HG03571 (cell line): ENCODE results near the gene USF2.
"Not testable (repeated sequence)": the region's sequence is repeated elsewhere in the genome, so short reads cannot be mapped to it uniquely, and the experiment has no call there.

ENCODE experiments used
- ATAC-seq: cut with Tn5 transposase; IDR thresholded peaks from one replicate; pipeline ENCODE4 v1.9.1; 2021; ENCODE audit not compliant: unreplicated experiment

Gene USF2

DNA sequence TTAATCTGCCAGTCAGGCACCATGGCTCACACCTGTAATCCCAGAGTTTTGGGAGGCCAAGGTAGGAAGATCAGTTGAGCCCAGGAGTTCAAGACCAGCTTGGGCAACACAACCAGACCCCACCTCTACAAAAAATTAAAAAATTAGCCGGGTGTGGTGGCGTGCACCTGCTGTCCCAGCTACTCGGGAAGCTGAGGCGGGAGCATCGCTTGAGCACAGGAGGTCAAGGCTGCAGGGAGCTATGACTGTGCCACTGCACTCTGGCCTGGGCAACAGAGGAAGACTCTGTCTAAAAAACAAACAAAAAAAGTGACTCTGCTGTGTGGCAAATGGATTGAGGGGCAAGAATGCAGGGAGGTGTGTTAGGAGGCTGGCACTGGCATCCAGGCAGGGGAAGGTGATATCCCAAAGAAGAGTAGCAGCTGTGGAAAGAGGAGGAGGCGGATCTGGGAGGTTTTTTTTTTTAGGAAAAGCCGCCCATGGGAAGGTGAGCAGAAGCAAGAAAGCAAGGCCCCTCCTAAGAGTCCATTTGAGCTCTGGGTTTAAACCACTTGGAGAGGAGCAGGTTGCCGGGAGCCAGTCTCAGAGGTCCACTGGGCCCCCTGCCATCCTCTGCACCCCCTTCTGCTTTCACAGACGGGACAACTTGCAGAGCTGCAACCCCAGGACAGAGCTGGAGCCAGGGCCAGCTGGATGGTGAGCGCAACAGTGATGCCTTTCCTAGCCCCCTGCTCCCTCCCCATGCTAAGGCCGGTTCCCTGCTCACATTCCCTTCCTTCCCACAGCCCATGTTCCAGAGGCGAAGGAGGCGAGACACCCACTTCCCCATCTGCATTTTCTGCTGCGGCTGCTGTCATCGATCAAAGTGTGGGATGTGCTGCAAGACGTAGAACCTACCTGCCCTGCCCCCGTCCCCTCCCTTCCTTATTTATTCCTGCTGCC is 15.7 kb downstream of the USF2 start:
- no peak for ATAC-seq

DNA sequence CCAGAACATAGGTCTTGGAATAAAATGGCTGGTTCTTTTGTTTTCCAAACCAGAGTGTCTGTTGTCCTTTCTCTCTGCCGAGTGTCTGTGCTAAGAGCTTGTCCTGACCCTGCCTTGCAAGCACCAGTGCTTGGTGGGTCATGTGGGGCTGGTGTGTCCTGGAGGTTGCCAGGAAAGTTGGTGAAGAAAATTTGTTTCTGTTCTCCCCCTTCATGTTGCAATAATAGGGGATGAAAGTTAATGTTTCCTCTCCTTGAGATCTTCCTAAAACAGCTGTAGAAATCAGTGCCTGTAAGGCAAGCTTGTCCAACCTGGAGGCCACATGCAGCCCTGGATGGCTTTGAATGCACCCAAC is 16.3 kb downstream of the USF2 start:
- ATAC-seq, result no peak

DNA sequence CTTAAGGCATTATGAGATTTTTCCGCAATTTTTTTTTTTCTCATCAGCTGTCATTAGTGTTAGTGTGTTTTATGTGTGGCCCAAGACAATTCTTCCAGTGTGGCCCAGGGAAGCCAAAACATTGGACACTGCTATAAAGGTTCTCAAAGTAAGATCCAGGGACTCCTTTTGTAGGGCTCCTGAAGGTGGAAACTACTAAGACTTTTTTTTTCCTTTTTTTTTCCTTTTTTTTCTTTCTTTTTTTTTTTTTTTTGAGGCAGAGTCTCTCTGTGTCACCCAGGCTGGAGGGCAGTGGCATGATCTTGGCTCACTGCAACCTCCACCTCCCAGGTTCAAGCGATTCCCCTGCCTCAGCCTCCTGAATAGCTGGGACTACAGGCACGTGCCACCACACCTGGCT is 16.7 kb downstream of the USF2 start:
- not testable (repeated sequence) for ATAC-seq

DNA sequence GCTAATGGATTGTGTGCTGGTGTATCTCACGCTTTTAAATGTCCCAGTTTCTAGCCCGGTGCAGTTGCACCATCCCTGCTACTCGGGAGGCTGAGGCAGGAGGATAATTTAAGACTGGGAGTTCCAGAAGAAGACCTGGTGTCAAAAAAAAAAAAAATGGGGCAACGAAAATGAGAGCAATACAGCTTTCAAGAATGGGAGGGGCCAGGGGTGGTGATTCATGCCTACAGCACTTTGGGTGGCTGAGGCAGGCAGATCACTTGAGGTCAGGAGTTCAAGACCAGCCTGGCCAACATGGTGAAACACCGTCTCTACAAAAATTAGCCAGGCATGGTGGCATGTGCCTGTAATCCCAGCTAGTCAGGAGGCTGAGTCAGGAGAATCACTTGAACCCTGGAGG is 17.3 kb downstream of the USF2 start:
- not testable (repeated sequence) for ATAC-seq

DNA sequence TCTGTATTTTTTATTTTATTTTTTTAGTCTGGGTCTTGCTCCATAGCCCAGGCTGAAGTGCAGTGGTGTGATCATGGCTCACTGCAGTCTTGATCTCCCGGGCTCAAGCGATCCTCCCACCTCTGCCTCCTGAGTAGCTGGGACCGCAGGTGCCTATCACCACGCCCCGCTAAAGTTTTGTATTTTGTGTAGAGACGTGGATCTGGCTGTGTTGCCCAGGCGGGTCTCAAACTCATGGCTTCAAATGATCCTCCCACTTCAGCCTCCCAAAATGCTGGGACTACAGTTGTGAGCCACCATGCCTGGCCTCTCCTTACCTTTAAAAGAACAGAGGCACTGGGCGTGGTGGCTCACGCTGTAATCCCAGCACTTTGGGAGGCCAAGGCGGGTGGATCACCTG is 19.0 kb downstream of the USF2 start:
- no peak for ATAC-seq

DNA sequence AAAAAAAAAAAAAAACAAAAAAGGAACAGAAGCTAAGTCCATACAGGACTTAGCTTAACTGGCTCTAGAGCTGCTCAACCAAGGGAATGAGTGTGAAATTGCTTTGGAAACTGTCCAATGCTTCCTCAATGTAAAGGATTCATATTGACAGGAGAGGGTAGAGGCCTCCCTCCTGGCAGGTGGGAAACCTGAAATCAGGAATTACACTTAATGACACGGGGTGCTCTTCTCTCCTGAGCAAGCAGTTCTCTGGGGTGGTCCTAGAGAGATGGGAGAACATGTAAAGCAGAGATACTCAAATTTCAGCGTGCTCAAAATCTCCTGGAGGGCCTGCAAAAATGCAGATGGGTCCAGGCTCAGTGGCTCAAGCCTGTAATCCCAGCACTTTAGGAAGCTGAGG is 19.6 kb downstream of the USF2 start:
- ATAC-seq, result no peak

DNA sequence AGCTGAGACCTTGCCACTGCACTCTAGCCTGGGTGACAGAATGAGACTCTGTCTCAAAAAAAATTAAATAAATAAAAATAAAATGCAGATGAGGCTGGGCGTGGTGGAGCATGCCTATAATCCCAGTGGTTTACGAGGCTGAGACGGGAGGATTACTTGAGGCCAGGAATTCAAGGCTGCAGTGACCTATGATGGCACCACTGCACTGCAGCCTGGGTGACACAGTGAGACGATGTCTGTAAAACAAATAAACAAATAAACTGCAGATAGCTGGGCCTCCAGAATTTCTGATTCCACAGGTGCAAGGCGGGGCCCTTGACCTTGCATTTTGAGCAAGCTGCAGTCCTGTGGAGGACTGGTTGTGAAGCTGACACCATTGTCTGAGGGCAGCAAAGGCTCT is 20.1 kb downstream of the USF2 start:
- no peak for ATAC-seq

DNA sequence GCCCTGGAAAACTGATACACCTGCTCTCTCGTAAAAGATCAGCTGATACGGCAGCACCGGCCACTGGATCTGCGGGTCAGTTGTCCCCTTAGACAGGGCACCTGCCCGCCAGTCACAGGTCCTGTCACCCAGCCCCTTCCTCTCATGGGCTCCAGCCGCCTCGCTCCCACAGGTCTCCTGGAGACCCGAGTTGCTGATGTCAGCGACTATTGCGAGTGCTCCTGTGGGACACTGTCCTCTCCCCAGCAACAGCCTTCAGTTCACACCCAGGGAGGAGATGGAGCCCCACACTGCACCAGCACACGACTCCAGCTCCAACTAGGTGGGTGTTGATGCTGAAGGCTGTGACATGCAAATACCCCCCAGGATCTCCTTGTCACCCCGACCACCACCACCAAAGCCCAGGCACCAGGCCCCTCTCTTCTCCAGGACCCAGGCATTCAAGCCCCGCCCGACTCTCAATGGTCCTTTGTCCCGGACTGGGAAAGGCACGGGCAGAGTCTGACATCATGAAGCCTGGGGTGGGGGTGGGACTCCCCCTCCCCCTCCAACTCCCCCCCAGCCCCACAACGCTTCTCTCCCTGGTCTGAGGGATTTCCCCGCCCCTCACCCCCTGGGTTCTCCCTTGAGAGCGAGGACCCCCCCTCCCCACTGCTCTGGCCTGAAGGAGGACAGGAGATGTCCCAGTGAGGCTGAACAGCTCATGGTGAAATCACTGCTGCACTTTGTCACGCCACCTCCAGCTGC is 21.8 kb downstream of the USF2 start:
- ATAC-seq, result no peak

DNA sequence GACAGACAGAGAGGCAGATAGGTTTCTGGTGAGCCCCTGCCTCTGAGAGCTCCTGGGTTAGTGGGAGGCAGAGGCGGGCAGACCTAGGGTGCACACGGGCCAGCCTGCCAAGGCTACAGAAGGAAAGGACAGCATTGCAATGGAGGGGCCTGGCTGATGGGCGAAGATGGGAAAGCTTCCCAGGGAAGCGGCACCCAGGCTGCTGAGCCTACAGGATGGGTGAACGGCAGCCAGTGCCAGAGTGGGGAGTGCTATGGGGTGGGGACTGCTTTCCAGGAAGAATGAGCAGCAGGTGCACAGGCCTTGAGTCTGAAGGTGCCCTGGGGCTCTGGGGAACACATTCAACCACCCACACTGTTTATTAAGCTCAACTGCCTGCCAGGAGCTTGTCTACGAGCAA is 22.5 kb downstream of the USF2 start:
- no peak for ATAC-seq

DNA sequence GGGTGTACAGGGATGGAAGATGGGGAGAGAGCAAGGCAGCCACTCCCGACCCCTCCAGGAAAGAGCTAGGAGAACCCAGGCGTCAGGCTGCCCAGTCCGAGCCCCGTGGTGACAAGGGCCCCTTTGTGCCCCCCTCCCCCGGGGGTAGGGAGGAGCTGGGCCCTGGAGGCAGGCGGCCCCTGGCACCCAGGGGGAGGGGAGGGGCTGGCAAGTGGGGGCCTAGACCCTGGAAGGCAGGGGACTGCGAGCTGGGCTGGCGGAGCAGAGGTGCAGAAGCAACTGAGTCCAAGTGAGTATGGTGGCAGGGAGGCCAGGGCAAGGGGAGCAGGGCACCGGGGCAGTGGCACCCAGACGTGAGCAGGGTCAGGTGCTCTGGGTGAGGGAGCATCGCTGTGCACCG is 23.2 kb downstream of the USF2 start, which contains the start of gene MAG:
MAG (plus strand) TSS at position 246 of the 400 bp plus-strand sequence. CDS start 3,248 bp downstream, outside the sequence.
- no peak for ATAC-seq

DNA sequence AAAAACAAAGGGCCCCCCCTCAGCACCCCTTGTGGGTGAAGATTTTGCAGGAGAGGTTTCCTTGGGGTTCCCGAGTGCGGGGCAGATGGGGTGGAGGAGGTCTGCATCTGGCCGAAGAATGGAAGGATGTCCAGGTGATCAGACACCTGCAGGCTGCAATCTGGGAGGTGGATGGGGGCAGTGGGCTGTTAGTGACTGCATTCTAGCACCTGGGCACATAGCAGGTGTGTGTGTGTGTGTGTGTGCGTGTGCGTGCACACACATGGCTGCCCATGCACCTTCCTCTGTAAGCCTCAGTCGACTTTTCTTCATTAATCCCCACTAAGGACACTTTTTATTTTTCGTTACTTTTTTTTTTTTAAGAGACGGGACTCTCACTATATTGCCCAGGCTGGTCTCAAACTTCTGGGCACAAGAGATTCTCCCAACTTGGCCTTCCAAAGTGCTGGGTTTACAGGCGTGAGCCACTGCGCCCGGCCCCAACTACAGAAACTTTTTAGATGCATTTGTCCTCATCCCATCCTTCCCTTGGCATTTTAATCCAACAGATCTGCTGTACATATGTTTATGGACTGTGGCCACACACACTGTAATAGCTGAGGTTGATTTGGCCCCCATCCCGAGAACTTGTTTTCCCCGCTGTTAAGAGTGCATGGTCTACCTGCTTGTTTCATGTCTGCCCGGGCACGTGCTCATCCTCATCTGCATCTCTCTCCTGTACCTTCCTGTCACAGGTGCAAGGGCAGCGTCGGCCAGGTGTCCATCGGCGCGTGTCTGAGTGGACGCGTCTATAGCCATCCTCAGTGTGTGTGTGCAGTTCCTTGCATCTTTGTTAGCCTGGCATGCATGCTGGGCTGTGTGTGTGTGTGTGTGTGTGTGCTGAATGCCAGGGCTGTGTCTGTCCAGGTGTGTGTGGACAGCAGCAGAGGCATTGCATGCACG is 23.9 kb downstream of the USF2 start:
- ATAC-seq, result no peak

DNA sequence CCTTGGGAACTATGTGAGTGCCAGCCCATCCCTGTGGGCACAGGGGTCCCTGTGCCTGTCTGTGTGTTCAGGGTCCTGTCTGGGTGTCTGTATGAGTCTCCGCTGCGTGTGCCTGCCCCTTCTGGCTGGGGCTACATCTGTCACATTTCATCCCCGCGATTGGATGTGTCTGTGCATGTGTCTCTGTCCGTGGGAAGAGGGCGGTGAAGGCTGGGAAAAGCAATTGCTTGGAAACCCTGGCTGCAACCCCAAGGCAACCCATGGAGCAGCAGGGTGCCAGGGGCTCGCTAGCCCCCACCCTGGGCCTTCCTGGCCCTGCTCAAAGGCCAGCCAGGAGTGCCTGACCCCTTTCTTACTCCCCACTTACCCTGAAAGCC is 24.6 kb downstream of the USF2 start:
- ATAC-seq, result no peak

DNA sequence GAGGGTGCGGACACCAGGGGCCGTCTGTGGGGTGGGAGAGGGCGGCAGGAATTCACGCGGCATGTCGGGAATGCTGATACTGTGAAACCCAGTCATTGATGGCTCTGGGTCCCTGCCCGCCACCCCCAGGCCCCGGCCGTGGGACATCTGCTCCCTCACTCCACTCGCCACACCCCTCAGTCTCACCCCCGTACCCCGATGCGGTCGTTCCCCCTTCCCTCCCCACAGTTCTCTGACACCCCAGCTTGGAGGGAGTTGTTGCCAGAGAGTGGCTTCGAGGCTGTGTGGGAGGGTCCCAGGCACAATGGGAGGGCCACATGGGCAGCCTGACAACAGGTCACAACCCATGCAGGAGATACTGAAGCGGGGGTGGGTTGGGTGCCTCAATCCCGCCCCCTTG is 25.0 kb downstream of the USF2 start:
- no peak for ATAC-seq

DNA sequence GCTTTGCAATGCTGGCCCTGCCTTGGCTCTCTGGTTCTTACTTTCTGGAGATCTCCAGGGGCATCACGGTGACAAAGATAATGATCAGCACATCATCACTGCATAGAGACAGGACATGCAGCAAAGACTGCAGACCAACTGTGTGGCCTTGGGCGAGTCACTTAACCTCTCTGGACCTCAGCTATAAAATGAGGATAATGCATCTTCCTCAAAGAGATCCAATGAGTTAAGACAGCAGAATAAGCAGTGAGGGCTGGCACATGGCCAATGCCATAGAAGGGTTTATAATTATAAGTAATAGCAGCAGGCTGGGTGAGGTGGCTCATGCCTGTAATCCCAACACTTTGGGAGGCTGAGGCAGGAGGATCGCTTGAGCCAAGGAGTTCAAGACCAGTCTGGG is 25.6 kb downstream of the USF2 start:
- ATAC-seq, result no peak

DNA sequence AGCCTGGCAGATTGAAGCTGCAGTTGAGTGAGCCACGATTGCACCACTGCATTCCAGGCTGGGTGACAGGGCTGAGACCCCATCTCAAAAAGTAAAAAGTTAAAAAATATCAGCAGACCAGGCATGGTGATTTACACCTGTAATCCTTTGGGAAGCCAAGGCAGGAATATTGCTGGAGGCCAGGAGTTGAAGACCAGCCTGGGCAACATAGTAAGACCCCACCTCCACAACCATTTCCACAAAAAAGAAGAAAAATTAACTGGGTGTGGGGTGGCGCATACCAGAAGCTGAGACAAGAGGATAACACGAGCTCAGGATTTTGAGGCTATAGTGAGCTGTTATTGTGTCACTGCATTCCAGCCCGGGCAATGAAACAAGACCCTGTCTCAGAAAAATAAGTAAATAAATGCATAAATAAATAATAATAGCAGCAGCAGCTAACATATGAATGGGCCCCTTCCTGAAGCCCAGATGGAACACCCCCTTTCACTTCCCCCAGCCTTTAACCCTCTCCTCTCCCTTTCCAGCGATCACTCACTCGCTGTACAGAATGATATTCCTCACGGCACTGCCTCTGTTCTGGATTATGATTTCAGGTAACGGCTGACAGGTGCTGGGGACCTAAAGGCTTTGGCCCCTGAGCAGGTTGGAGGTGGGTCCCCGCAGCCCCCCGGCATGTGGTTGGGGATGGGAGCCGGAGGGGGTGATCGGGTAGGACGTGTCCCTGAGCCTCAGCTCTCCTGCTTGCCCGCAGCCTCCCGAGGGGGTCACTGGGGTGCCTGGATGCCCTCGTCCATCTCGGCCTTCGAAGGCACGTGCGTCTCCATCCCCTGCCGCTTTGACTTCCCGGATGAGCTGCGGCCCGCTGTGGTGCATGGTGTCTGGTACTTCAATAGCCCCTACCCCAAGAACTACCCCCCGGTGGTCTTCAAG is 26.4 kb downstream of the USF2 start:
- no peak for ATAC-seq

DNA sequence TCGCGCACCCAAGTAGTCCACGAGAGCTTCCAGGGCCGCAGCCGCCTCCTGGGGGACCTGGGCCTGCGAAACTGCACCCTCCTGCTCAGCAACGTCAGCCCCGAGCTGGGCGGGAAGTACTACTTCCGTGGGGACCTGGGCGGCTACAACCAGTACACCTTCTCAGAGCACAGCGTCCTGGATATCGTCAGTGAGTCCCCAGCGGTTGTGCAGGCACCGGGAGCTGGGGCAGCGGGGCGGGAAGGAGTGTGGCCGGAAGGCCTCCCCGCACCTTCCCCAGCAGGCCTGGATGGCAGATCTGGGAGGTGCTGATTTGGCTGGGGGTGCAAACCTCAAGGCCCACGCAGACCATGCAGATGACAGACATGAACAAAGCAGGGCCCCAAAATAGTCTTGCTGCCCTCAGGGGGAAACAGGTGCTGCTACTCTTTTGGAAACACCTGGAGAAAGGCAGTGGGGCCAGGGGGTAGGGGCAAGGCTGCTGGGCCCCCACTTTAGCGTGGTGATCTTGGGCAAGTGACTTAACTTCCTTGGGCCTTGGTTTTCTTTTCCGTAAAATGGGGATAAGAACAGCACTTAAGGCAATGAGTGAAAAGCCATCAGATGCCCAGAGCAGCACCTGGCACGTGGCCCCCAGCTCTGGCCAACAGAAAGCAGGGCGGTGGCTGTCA is 27.2 kb downstream of the USF2 start:
- no peak for ATAC-seq

DNA sequence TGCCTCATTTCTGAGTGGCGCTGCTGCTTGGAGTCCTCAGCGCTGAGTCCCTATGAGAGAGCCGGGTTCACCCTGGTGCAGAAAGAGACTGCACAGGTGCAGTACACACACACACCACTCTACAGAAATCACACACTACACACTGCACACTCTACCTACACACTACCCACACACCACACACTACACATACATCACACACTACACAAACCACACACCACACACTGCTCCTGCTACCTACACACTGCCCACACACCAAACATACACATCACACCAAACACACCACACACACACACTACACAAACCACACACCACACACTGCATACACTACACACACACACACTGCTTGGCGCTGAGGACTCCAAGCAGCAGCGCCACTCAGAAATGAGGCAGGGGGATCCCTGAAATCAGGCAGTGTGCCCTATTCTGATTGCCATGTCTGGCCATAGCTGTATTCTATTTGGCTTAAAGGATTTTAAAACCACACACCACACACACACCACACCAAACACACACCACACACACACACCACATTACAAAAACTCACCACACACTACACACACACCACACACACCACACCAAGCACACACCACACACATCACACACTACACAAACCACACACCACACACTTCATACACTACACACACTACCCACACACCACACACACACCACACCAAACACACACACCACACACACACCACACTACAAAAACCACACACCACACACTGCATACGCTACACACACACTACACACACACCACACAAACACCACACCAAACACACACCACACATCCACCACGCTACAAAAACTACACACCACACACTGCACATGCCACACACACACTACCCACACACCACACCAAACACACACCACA is 28.1 kb downstream of the USF2 start:
- no peak for ATAC-seq

DNA sequence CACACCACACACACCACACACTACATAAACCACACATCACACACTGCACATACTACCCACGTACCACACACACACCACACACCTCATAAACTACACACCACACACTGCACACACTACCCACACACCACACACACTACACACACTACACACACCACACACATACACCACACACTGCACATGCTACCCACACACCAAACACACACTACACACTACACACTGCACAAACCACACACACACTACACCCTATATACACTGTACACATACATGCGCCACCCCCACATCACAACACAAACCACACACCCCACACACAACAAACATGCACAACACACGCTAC is 28.7 kb downstream of the USF2 start:
- no peak for ATAC-seq

DNA sequence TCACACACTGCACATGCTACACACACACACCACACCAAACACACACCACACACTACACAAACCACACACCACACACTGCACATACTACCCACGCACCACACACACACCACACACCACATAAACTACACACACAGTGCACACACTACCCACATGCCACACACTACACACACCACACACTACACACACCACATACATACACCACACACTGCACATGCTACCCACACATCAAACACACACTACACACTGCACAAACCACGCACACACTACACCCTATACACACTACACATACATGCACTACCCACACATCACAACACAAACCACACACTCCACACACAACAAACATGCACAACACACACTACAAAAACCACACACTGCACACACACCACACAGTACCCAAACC is 29.2 kb downstream of the USF2 start:
- no peak for ATAC-seq
